CD4-positive, alpha-beta T cell (primary cell): Measurements from ENCODE around the gene GPM6B. TPM values are rescaled to one million over a fixed set of nuclear protein-coding genes. Genes with fewer than 3 reads are reported as not detected.

ENCODE experiments used
- ATAC-seq: fragments of 200-7000 bp; cut with Tn5 transposase; one replicate; pipeline ENCODE4 v1.10.0; 2022; ENCODE audit warnings: mild to moderate bottlenecking; ENCODE audit not compliant: poor library complexity
- CTCF ChIA-PET: fragments of 350-600 bp; sonication (Branson Sonifier 250); formaldehyde crosslinking; loops from one replicate; lab custom pipeline; 2021; ENCODE audit warnings: antibody characterized with exemption, inconsistent platforms; lab: Charles Lee
- POLR2A ChIA-PET: fragments of 350-600 bp; sonication (Branson Sonifier 250); formaldehyde crosslinking; loops from one replicate; lab custom pipeline; 2021; ENCODE audit warnings: antibody characterized with exemption, inconsistent platforms; lab: Charles Lee
- DNase-seq, 14 experiments: peaks; one replicate each; pipeline ENCODE4 v3.0.0-alpha.2; 2013 to 2020; ENCODE audit warnings: mixed read lengths in 2 of 14
- H3K27ac ChIP-seq, 2 donors: one replicate each; pipeline versions ENCODE4 v1.5.1 to v1.7.0; 2013; ENCODE audit warnings: low read length in 2 of 2, low read depth in 1 of 2, mild to moderate bottlenecking in 1 of 2
- H3K27me3 ChIP-seq, 2 experiments: 1 replicate in 1 of 2; 2 replicates in 1 of 2; pipeline versions ENCODE4 v1.6.1 to v1.7.0; 2013; ENCODE audit warnings: low read length in 2 of 2, control low read depth in 1 of 2, mild to moderate bottlenecking in 1 of 2, moderate library complexity in 1 of 2; ENCODE audit not compliant: insufficient read depth in 2 of 2, control insufficient read depth in 1 of 2
- H3K36me3 ChIP-seq: one replicate; pipeline ENCODE4 v1.6.1; 2013; ENCODE audit warnings: low read length, control low read depth; ENCODE audit not compliant: insufficient read depth
- H3K4me1 ChIP-seq: one replicate; pipeline ENCODE4 v1.6.1; 2013; ENCODE audit warnings: low read length, control low read depth; ENCODE audit not compliant: insufficient read depth
- H3K4me3 ChIP-seq: one replicate; pipeline ENCODE4 v1.5.1; 2013; ENCODE audit warnings: mild to moderate bottlenecking, low read length, moderate library complexity
- H3K9me3 ChIP-seq, 2 experiments: 1 replicate in 1 of 2; 2 replicates in 1 of 2; pipeline versions ENCODE4 v1.6.1 to v1.7.0; 2013; ENCODE audit warnings: low read length in 2 of 2, mild to moderate bottlenecking in 2 of 2, control low read depth in 1 of 2, moderate library complexity in 1 of 2; ENCODE audit not compliant: control insufficient read depth in 1 of 2, insufficient read depth in 1 of 2
- H3K27ac Mint-ChIP-seq: one replicate; pipeline ENCODE4 v1.8.0; 2020; ENCODE audit warnings: mixed read lengths
- H3K27me3 Mint-ChIP-seq: one replicate; pipeline ENCODE4 v1.8.0; 2021; ENCODE audit warnings: mixed read lengths
- H3K36me3 Mint-ChIP-seq: one replicate; pipeline ENCODE4 v1.8.0; 2021; ENCODE audit warnings: low read depth, mixed read lengths
- H3K4me1 Mint-ChIP-seq: one replicate; pipeline ENCODE4 v1.8.0; 2021; ENCODE audit warnings: low read depth, mixed read lengths
- H3K4me3 Mint-ChIP-seq: one replicate; pipeline ENCODE4 v1.8.0; 2020; ENCODE audit warnings: mild to moderate bottlenecking, mixed read lengths
- H3K9me3 Mint-ChIP-seq: one replicate; pipeline ENCODE4 v1.8.0; 2020; ENCODE audit warnings: mixed read lengths
- intact Hi-C, 2 experiments: fragments of 100-400 bp; cut with DNase I in 1 of 2; cut with micrococcal nuclease in 1 of 2; formaldehyde crosslinking; loops; one replicate each; pipeline versions ENCODE4 v1.15.1 to v1.9.0; 2023 to 2025; cut with DNase I, micrococcal nuclease
- total RNA-seq, 174 experiments: library from RNA in 2 of 174; stranded (reverse) in 2 of 174; gene quantifications; one replicate each; pipeline ENCODE4 v1.2.3 and lab custom pipeline; 2021 to 2026
- TF ChIP-seq, protein P1 (sequence below): fragments of 200-600 bp; IDR thresholded peaks from one replicate; pipeline ENCODE4 v1.8.0; 2022; ENCODE audit warnings: antibody characterized with exemption, mild to moderate bottlenecking

GPM6B gene
- total RNA-seq, 2 experiments from 2014 or later, result not detected

DNA sequence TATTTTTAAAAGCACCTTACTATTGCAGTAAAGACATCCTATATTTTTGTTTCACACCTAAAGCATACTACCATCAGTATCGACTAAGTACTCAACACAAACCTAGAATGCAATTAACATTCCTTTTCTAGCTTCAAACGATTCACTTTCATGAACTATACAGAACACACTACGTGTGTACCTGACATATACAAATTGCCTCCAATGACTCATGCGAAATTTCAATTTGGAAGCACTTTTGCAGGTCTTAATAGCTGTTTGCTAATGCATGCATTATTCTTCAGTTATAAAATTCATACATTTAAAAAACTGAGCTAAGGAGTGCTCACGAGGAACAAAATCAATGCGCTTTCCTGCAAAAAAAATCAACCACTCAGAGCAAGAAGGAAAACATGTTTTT lies 19.7 kb upstream of the GPM6B start:
- no peaks in the 10 kb centered on the region for H3K27me3 ChIP-seq
- Mint-ChIP-seq H3K4me3 (no peak overlapping the region), H3K9me3 (no peaks in the 10 kb centered on the region), H3K4me1 (no peaks in the 10 kb centered on the region), H3K27me3 (no peaks in the 10 kb centered on the region), H3K27ac (no peak overlapping the region), H3K36me3 (no peaks in the 10 kb centered on the region)
- TF ChIP-seq, protein P1, sequence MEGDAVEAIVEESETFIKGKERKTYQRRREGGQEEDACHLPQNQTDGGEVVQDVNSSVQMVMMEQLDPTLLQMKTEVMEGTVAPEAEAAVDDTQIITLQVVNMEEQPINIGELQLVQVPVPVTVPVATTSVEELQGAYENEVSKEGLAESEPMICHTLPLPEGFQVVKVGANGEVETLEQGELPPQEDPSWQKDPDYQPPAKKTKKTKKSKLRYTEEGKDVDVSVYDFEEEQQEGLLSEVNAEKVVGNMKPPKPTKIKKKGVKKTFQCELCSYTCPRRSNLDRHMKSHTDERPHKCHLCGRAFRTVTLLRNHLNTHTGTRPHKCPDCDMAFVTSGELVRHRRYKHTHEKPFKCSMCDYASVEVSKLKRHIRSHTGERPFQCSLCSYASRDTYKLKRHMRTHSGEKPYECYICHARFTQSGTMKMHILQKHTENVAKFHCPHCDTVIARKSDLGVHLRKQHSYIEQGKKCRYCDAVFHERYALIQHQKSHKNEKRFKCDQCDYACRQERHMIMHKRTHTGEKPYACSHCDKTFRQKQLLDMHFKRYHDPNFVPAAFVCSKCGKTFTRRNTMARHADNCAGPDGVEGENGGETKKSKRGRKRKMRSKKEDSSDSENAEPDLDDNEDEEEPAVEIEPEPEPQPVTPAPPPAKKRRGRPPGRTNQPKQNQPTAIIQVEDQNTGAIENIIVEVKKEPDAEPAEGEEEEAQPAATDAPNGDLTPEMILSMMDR, result no peak
- intact Hi-C loops, result no loop called here
- H3K9me3 ChIP-seq, result no peaks in the 10 kb centered on the region
- ATAC-seq (no peak), DNase-seq (no peak)
- POLR2A ChIA-PET, result no interaction called here
- H3K36me3 ChIP-seq, result no peaks in the 10 kb centered on the region
- CTCF ChIA-PET, result no interaction called here
- no peaks in the 10 kb centered on the region for H3K4me1 ChIP-seq
- H3K27ac ChIP-seq, result no peak overlapping the region
- no peak overlapping the region for H3K4me3 ChIP-seq

DNA sequence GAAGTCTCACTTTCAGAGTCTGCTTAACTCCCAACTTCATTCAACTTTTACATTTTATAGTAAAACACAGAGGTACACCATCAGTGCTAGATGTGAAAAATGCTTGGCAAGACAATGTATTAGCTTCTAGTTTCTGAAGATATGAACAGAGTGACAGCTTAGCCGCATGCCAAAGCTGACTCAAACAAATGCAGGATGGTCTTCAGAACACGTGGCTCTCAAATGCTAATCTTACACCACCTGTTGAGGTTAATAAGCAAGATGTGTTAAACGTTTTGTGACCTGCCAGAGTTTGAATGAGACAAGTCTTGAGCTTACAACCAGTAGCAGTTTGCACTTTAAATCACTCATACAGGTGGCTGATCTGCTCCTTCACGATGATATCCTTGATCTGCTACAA lies 18.9 kb upstream of the GPM6B start:
- Histone ChIP-seq H3K9me3 (no peaks in the 10 kb centered on the region), H3K27me3 (no peaks in the 10 kb centered on the region), H3K4me3 (no peak overlapping the region), H3K27ac (no peak overlapping the region), H3K36me3 (no peaks in the 10 kb centered on the region), H3K4me1 (no peaks in the 10 kb centered on the region)
- ChIA-PET POLR2A (no interaction called here), CTCF (no interaction called here)
- TF ChIP-seq, protein P1, result no peak
- H3K36me3 Mint-ChIP-seq, result no peaks in the 10 kb centered on the region
- no peaks in the 10 kb centered on the region for H3K4me1 Mint-ChIP-seq
- intact Hi-C loops, result no loop called here
- no peak for ATAC-seq
- H3K4me3 Mint-ChIP-seq, result no peak overlapping the region
- DNase-seq, result no peak
- no peaks in the 10 kb centered on the region for H3K27me3 Mint-ChIP-seq
- no peak overlapping the region for H3K27ac Mint-ChIP-seq
- no peaks in the 10 kb centered on the region for H3K9me3 Mint-ChIP-seq

DNA sequence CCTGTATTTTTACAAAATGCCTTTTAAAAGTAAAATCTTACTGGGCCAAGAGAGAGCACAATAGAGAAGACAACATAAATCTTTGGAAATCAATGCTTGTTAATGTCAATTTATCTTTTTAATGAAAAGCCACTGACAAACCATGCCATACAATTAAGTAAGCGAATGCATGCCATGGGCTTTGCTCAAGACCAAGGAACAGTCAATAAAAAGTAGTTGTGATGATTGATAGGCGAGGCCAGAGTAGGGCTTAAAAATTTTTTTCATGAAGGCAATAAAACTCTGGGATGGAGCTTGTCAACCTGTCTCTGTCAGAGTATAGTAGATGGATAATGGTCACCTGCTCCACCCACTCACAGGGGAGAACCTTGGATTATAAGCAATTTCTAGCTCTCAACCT lies 17.5 kb upstream of the GPM6B start:
- H3K4me3 ChIP-seq, result no peak overlapping the region
- no peak overlapping the region for H3K27ac Mint-ChIP-seq
- H3K4me1 Mint-ChIP-seq, result no peaks in the 10 kb centered on the region
- TF ChIP-seq, protein P1, result no peak
- no peaks in the 10 kb centered on the region for H3K27me3 ChIP-seq
- no peaks in the 10 kb centered on the region for H3K36me3 Mint-ChIP-seq
- intact Hi-C loops, result no loop called here
- DNase-seq, result no peak
- H3K9me3 Mint-ChIP-seq, result no peaks in the 10 kb centered on the region
- no peak for ATAC-seq
- POLR2A ChIA-PET, result no interaction called here
- H3K36me3 ChIP-seq, result no peaks in the 10 kb centered on the region
- H3K4me3 Mint-ChIP-seq, result no peak overlapping the region
- H3K4me1 ChIP-seq, result no peaks in the 10 kb centered on the region
- no peaks in the 10 kb centered on the region for H3K9me3 ChIP-seq
- H3K27ac ChIP-seq, result no peak overlapping the region
- H3K27me3 Mint-ChIP-seq, result no peaks in the 10 kb centered on the region
- CTCF ChIA-PET, result no interaction called here
